AG10803 (cell line): ENCODE measurements around the gene BCL2L12.

Experiments
- DNase-seq: peaks from one replicate; pipeline ENCODE4 v3.0.0; 2010; ENCODE audit warnings: low read depth
- H3K4me3 ChIP-seq: 2 replicates; pipeline ENCODE4 v1.5.1; 2011; ENCODE audit warnings: mild to moderate bottlenecking, low read length, control low read depth
- TF ChIP-seq, protein P1 (sequence below): conservative IDR thresholded peaks from 2 replicates; pipeline ENCODE4 v1.5.1; 2011; ENCODE audit warnings: mild to moderate bottlenecking, low read length, control low read depth, inconsistent platforms

The BCL2L12 gene

GRCh38 chr19:49696115-49696514, 30.4 kb downstream of the BCL2L12 start:
- TF ChIP-seq, protein P1, sequence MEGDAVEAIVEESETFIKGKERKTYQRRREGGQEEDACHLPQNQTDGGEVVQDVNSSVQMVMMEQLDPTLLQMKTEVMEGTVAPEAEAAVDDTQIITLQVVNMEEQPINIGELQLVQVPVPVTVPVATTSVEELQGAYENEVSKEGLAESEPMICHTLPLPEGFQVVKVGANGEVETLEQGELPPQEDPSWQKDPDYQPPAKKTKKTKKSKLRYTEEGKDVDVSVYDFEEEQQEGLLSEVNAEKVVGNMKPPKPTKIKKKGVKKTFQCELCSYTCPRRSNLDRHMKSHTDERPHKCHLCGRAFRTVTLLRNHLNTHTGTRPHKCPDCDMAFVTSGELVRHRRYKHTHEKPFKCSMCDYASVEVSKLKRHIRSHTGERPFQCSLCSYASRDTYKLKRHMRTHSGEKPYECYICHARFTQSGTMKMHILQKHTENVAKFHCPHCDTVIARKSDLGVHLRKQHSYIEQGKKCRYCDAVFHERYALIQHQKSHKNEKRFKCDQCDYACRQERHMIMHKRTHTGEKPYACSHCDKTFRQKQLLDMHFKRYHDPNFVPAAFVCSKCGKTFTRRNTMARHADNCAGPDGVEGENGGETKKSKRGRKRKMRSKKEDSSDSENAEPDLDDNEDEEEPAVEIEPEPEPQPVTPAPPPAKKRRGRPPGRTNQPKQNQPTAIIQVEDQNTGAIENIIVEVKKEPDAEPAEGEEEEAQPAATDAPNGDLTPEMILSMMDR, result no peak
- DNase-seq, result no peak

GRCh38 chr19:49696865-49697264, 31.1 kb downstream of the BCL2L12 start:
- DNase-seq, result no peak
- TF ChIP-seq, protein P1, result no peak
- no peak overlapping the region for H3K4me3 ChIP-seq

More at GRCh38 chr19:49696115-49696514, 30.4 kb downstream of the BCL2L12 start:
- no peak overlapping the region for H3K4me3 ChIP-seq

DNA sequence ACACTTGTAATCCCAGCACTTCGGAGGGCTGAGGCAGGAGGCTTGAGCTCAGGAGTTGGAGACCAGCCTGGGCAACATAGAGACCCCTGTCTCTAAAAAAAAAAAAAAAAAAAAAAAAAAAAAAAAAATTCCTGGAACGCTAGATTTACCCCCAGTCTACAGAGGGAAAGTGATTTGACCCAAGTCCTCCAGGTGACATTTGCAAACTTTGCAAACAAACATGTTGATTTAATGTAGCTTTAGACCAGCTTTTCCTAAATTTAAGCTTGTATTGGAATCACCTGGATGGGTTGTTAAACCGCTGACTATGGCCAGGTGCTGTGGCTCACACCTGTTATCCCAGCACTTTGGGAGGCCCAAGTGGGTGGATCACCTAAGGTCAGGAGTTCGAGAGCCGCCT, 33.6 kb downstream of the BCL2L12 start:
- no peak overlapping the region for H3K4me3 ChIP-seq
- TF ChIP-seq, protein P1, result no peak
- no peak for DNase-seq

DNA sequence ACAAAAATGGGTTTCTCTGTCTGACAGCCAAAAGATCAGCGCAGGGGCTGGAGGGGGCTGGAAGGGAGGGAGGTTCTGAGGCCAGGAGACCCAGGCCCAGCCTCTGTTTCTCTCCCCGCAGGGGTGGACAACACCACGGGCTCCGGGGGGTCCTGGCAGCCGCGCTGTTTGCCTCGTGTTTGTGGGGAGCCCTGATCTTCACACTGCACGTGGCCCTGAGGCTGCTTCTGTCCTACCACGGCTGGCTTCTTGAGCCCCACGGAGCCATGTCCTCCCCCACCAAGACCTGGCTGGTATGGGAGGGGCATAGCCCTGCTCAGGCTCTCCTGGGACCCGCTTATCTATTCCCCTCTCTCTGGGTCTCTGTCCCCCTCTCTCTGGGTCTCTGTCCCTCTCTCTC, 34.8 kb downstream of the BCL2L12 start:
- TF ChIP-seq, protein P1, result no peak
- no peak overlapping the region for H3K4me3 ChIP-seq
- no peak for DNase-seq

GRCh38 chr19:49701271-49701786, 35.6 kb downstream of the BCL2L12 start:
- no peak overlapping the region for H3K4me3 ChIP-seq
- TF ChIP-seq, protein P1, result no peak
- DNase-seq, result no peak

- TF ChIP-seq, protein P1, result no peak
- H3K4me3 ChIP-seq, result no peak overlapping the region
- no peak for DNase-seq
Measured at GRCh38 chr19:49704888-49705642, 39.3 kb downstream of the BCL2L12 start.

GRCh38 chr19:49705919-49706318, 40.2 kb downstream of the BCL2L12 start:
- TF ChIP-seq, protein P1, result no peak
- H3K4me3 ChIP-seq, result no peak overlapping the region
- DNase-seq, result no peak
